ENCODE results near the gene CYBC1. TPM values are rescaled to one million over a fixed set of nuclear protein-coding genes. Genes with fewer than 3 reads are reported as not detected.
A peak's percentile ranks its signal among the peaks of the same experiment; 100 is the strongest.

CYBC1 gene
- total and polyA plus RNA-seq, 7 experiments from 2014 or later, result 112 to 385 (median 181) TPM

- POLR2A ChIA-PET, result interaction anchor here (1.2 kb wide), 1 partner anchor 19 kb away, joined by 5 read pairs; no protein-coding TSS in a partner anchor
- CTCF ChIA-PET, result interaction anchor here (0.7 kb wide), 1 partner anchor 49 kb away, joined by 3 read pairs; no protein-coding TSS in a partner anchor
- ATAC-seq (no peak), DNase-seq (no peak)
- H3K4me3 Mint-ChIP-seq, result peak overlapping the region in 3 of 10 donors; percentile 80 to 85 (median 82)
- Histone ChIP-seq H3K36me3 (ENCODE audit: control insufficient read depth in 2 of 3, insufficient read depth in 3 of 3, low read length in 3 of 3) (peaks cover 0 to 26% (median 10%) of the 10 kb centered on the region in 3 experiments), H3K27ac (ENCODE audit: low read depth, low read length) (no peak overlapping the region), H3K27me3 (ENCODE audit: control insufficient read depth in 2 of 2, insufficient read depth in 2 of 2, low read length in 2 of 2) (no peaks in the 10 kb centered on the region), H3K4me1 (ENCODE audit: control insufficient read depth in 2 of 2, insufficient read depth in 2 of 2, low read length in 2 of 2) (peaks cover 0 to 9% of the 10 kb centered on the region in 2 donors), H3K9me3 (ENCODE audit: control insufficient read depth in 2 of 3, low read length in 3 of 3) (no peaks in the 10 kb centered on the region), H3K4me3 (ENCODE audit: low read length) (no peak overlapping the region)
- peaks cover 11 to 23% (median 14%) of the 10 kb centered on the region in 7 donors for H3K4me1 Mint-ChIP-seq
- H3K36me3 Mint-ChIP-seq, result peaks cover 4 to 25% (median 12%) of the 10 kb centered on the region in 5 donors
- no peak overlapping the region for H3K27ac Mint-ChIP-seq
- no peaks in the 10 kb centered on the region for H3K9me3 Mint-ChIP-seq
- no peaks in the 10 kb centered on the region for H3K27me3 Mint-ChIP-seq
- intact Hi-C loops (cut with micrococcal nuclease), result no loop called here
These were observed 50.3 kb downstream of the CYBC1 start for GRCh38 chr17:82400206-82400605.

GRCh38 chr17:82399601-82400101, 50.9 kb downstream of the CYBC1 start:
- peaks cover 11 to 23% (median 14%) of the 10 kb centered on the region in 7 donors for H3K4me1 Mint-ChIP-seq
- Histone ChIP-seq H3K4me3 (ENCODE audit: low read length) (no peak overlapping the region), H3K36me3 (ENCODE audit: control insufficient read depth in 2 of 3, insufficient read depth in 3 of 3, low read length in 3 of 3) (peaks cover 0 to 27% (median 10%) of the 10 kb centered on the region in 3 experiments), H3K4me1 (ENCODE audit: control insufficient read depth in 2 of 2, insufficient read depth in 2 of 2, low read length in 2 of 2) (peaks cover 0 to 9% of the 10 kb centered on the region in 2 donors), H3K27ac (ENCODE audit: low read depth, low read length) (no peak overlapping the region), H3K9me3 (ENCODE audit: control insufficient read depth in 2 of 3, low read length in 3 of 3) (no peaks in the 10 kb centered on the region), H3K27me3 (ENCODE audit: control insufficient read depth in 2 of 2, insufficient read depth in 2 of 2, low read length in 2 of 2) (no peaks in the 10 kb centered on the region)
- no peaks in the 10 kb centered on the region for H3K27me3 Mint-ChIP-seq
- peaks cover 4 to 25% (median 12%) of the 10 kb centered on the region in 5 donors for H3K36me3 Mint-ChIP-seq
- H3K27ac Mint-ChIP-seq, result no peak overlapping the region
- no peak for DNase-seq
- no peaks in the 10 kb centered on the region for H3K9me3 Mint-ChIP-seq
- ATAC-seq, result no peak
- intact Hi-C loops (cut with micrococcal nuclease), result no loop called here
- peak overlapping the region in 1 of 10 donors; percentile 80 for H3K4me3 Mint-ChIP-seq
- ChIA-PET POLR2A (interaction anchor here (1.2 kb wide), 1 partner anchor 19 kb away, joined by 5 read pairs; no protein-coding TSS in a partner anchor), CTCF (interaction anchor here (0.7 kb wide), 1 partner anchor 48 kb away, joined by 3 read pairs; no protein-coding TSS in a partner anchor)

DNA sequence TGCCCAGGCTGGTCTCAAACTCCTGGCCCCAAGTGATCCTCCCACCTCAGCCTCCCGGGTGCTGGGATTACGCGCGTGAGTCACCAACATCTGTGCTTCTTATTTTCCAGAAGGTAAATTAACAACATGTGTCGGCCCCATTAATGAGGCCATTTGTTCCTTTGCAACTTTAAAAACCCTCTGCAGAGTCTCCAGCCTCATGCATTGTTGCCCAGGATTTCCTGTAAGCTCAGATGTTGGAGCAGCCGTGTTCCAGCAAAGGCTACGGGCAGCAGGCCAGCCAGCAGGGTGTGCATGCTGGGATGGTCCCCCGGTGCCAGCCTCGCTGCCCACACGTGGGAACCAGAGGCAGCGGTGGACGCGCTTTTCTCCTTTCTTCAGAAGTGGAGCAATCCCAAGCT, 51.5 kb downstream of the CYBC1 start:
- Histone ChIP-seq H3K9me3 (ENCODE audit: control insufficient read depth in 2 of 3, low read length in 3 of 3) (no peaks in the 10 kb centered on the region), H3K36me3 (ENCODE audit: control insufficient read depth in 2 of 3, insufficient read depth in 3 of 3, low read length in 3 of 3) (peaks cover 0 to 28% (median 9%) of the 10 kb centered on the region in 3 experiments), H3K4me1 (ENCODE audit: control insufficient read depth in 2 of 2, insufficient read depth in 2 of 2, low read length in 2 of 2) (peaks cover 0 to 9% of the 10 kb centered on the region in 2 donors), H3K27ac (ENCODE audit: low read depth, low read length) (no peak overlapping the region), H3K4me3 (ENCODE audit: low read length) (no peak overlapping the region), H3K27me3 (ENCODE audit: control insufficient read depth in 2 of 2, insufficient read depth in 2 of 2, low read length in 2 of 2) (no peaks in the 10 kb centered on the region)
- H3K27me3 Mint-ChIP-seq, result no peaks in the 10 kb centered on the region
- no peak overlapping the region for H3K4me3 Mint-ChIP-seq
- intact Hi-C loops (cut with micrococcal nuclease), result no loop called here
- no peak overlapping the region for H3K27ac Mint-ChIP-seq
- no peaks in the 10 kb centered on the region for H3K9me3 Mint-ChIP-seq
- ATAC-seq (no peak), DNase-seq (no peak)
- peaks cover 11 to 23% (median 14%) of the 10 kb centered on the region in 7 donors for H3K4me1 Mint-ChIP-seq
- H3K36me3 Mint-ChIP-seq, result peaks cover 4 to 29% (median 12%) of the 10 kb centered on the region in 5 donors
- POLR2A ChIA-PET, result no interaction called here
- CTCF ChIA-PET, result no interaction called here

DNA sequence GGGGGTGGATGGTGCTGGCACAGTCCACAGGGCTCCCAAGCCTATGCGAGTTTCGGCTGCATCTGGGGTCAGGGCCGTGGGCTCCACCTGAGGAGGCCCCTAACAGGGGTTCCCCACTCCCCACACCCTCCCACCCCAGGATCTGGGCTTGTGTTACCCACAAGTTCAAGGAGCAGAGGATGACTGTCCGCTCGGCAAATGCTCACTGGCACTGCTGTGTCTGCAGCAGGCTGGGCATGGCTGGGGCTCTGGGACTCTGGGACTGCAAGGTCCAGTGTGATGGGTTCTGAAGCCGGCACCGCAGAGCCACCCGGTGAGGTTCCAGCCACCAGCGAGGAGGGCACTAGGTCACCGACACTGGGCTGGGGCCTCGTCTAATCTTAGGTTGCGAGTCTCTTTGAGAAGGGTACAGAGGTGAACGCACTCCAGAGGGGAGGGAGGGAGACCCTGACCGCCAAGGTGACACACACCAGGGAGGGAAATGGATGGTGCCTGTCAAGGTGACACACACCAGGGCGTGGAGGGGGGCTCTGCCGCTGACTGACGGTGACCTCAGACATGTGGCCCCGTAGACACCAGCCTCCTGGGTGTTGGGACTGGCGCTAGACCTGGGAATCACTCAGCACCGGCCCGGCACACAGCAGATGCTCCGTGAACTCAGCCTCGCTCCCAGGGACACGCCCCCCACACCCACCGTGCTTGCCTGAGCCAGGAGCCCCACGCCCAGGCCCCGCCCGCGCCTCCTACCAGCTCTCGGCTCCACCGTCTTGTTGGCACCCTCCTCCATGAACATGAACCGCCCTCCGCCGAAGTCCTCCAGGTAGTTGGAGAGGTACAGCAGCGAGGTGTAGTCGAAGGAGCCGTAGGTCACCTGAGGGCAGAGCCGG, 52.9 kb downstream of the CYBC1 start:
- POLR2A ChIA-PET, result interaction anchor here (0.6 kb wide), 1 partner anchor 183 kb away, joined by 3 read pairs; no protein-coding TSS in a partner anchor
- no peak for ATAC-seq

DNA sequence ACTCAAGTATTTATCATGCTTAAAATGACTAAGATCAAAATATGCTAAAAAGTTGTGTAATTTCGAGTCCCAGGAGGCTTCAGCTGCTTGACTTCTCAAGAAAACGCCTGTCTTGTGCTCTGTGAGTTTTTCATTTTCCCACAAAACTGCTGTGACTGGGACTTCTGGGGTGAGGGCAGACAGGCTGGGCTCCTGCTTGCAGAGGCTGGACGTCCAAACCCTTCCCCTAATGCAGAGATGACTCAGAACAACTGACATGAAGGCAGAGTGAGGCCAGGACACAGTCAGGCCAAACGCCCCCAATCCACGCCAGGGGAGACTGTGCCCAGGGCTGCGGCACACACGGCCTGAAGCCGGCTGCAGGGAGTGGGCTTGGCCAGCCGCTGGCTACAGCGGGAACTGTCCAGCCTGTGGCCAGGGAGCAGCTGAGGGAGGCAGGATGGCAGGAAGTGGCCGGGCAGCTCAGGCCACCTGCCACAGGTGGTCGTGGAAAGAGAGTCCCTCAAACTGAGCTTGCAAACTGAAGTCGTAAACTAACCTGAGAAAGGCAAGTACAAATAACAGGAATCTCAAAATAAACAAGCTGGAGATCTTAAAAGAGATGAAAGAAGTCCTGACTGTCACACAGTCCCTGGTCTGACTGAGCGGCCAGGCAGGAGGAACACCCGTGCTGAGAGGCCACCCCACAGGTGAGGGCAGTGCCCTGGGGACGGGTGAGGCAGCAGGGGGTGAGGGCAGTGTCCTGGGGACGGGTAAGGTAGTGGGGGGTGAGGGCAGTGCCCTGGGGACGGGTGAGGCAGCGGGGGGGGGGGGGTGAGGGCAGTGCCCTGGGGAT, 53.7 kb downstream of the CYBC1 start:
- H3K36me3 ChIP-seq (ENCODE audit: control insufficient read depth in 2 of 3, insufficient read depth in 3 of 3, low read length in 3 of 3), result peaks cover 0 to 32% (median 3%) of the 10 kb centered on the region in 3 experiments
- H3K27ac Mint-ChIP-seq, result no peak overlapping the region

More for the DNA sequence above, 52.9 kb downstream of the CYBC1 start:
- intact Hi-C loops (cut with micrococcal nuclease), result no loop called here
- Histone ChIP-seq H3K4me1 (ENCODE audit: control insufficient read depth in 2 of 2, insufficient read depth in 2 of 2, low read length in 2 of 2) (peaks cover 0 to 9% of the 10 kb centered on the region in 2 donors), H3K27ac (ENCODE audit: low read depth, low read length) (no peak overlapping the region), H3K9me3 (ENCODE audit: control insufficient read depth in 2 of 3, low read length in 3 of 3) (no peaks in the 10 kb centered on the region), H3K27me3 (ENCODE audit: control insufficient read depth in 2 of 2, insufficient read depth in 2 of 2, low read length in 2 of 2) (no peaks in the 10 kb centered on the region), H3K36me3 (ENCODE audit: control insufficient read depth in 2 of 3, insufficient read depth in 3 of 3, low read length in 3 of 3) (peaks cover 0 to 24% (median 3%) of the 10 kb centered on the region in 3 experiments), H3K4me3 (ENCODE audit: low read length) (no peak overlapping the region)
- Mint-ChIP-seq H3K27ac (no peak overlapping the region), H3K27me3 (no peaks in the 10 kb centered on the region), H3K9me3 (no peaks in the 10 kb centered on the region), H3K4me1 (peaks cover 9 to 23% (median 14%) of the 10 kb centered on the region in 7 donors), H3K36me3 (peaks cover 4 to 24% (median 7%) of the 10 kb centered on the region in 5 donors), H3K4me3 (no peak overlapping the region)
- DNase-seq, result no peak
- CTCF ChIA-PET, result no interaction called here

GRCh38 chr17:82394278-82394677, 56.3 kb downstream of the CYBC1 start:
- peaks cover 0 to 37% (median 0%) of the 10 kb centered on the region in 3 experiments for H3K36me3 ChIP-seq (ENCODE audit: control insufficient read depth in 2 of 3, insufficient read depth in 3 of 3, low read length in 3 of 3)
- ATAC-seq (no peak), DNase-seq (no peak)
- ChIA-PET POLR2A (interaction anchor here (1.1 kb wide), 1 partner anchor 61 kb away, joined by 4 read pairs; no protein-coding TSS in a partner anchor), CTCF (no interaction called here)
- intact Hi-C loops (cut with micrococcal nuclease), result no loop called here
- H3K27ac ChIP-seq (ENCODE audit: low read depth, low read length), result no peak overlapping the region
- H3K27me3 ChIP-seq (ENCODE audit: control insufficient read depth in 2 of 2, insufficient read depth in 2 of 2, low read length in 2 of 2), result no peaks in the 10 kb centered on the region
- no peaks in the 10 kb centered on the region for H3K9me3 Mint-ChIP-seq
- H3K36me3 Mint-ChIP-seq, result peaks cover 0 to 23% (median 8%) of the 10 kb centered on the region in 5 donors
- no peak overlapping the region for H3K4me3 Mint-ChIP-seq
- H3K27me3 Mint-ChIP-seq, result no peaks in the 10 kb centered on the region
- H3K4me3 ChIP-seq (ENCODE audit: low read length), result no peak overlapping the region
- no peak overlapping the region for H3K27ac Mint-ChIP-seq
- peaks cover 0 to 10% (median 0%) of the 10 kb centered on the region in 7 donors for H3K4me1 Mint-ChIP-seq
- no peaks in the 10 kb centered on the region for H3K9me3 ChIP-seq (ENCODE audit: control insufficient read depth in 2 of 3, low read length in 3 of 3)
- H3K4me1 ChIP-seq (ENCODE audit: control insufficient read depth in 2 of 2, insufficient read depth in 2 of 2, low read length in 2 of 2), result no peaks in the 10 kb centered on the region

More for the DNA sequence above, 53.7 kb downstream of the CYBC1 start:
- CTCF ChIA-PET, result no interaction called here
- H3K36me3 Mint-ChIP-seq, result peaks cover 4 to 27% (median 8%) of the 10 kb centered on the region in 5 donors
- DNase-seq (no peak), ATAC-seq (no peak)
- no peaks in the 10 kb centered on the region for H3K9me3 ChIP-seq (ENCODE audit: control insufficient read depth in 2 of 3, low read length in 3 of 3)
- no peaks in the 10 kb centered on the region for H3K27me3 ChIP-seq (ENCODE audit: control insufficient read depth in 2 of 2, insufficient read depth in 2 of 2, low read length in 2 of 2)
- no peaks in the 10 kb centered on the region for H3K9me3 Mint-ChIP-seq
- POLR2A ChIA-PET, result no interaction called here
- H3K4me3 ChIP-seq (ENCODE audit: low read length), result no peak overlapping the region
- no peak overlapping the region for H3K4me3 Mint-ChIP-seq
- intact Hi-C loops (cut with micrococcal nuclease), result no loop called here
- H3K4me1 Mint-ChIP-seq, result peaks cover 7 to 20% (median 12%) of the 10 kb centered on the region in 7 donors
- H3K4me1 ChIP-seq (ENCODE audit: control insufficient read depth in 2 of 2, insufficient read depth in 2 of 2, low read length in 2 of 2), result peaks cover 0 to 9% of the 10 kb centered on the region in 2 donors
- H3K27me3 Mint-ChIP-seq, result no peaks in the 10 kb centered on the region
- H3K27ac ChIP-seq (ENCODE audit: low read depth, low read length), result no peak overlapping the region

Data from naive thymus-derived CD4-positive, alpha-beta T cell (primary cell).